Measurements from ENCODE around the gene PHF14.

DNA sequence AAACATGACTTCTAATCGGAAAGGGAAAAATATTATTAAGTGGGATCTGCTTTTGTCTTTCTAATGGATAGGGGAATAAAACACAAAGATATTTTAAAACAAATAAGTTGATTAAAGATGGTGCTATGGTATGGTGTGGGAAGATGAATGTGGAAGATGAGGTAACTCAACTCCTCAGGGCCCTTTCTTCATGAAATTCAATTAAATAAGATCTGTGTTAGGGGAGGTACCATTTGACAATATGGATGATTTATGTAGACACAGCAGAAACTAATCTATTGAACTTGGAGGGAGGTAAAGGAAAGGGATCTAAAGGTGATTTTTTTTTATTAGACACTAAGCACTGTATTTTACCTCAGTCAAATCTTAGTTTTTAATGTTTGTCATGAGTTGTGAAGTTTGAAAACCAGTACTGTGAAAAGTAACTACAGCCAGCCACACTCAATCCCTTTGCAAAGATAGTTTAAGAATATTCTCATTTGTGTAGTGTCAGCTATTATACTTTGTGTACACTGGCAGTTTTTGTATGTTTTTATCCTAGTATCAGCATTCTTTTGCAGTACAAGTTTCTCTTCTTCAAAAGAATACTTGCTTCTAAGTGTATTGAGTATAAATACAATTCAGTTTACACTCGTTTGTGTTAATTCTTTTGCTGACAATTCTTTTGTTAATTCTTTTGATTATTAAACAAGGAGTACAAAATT is 151.3 kb downstream of the PHF14 start:
- TF ChIP-seq POLR2A (IDR thresholded peaks at IDR 0.05; ENCODE audit: low read depth, low read length), result no peak
- TF ChIP-seq EZH2 (IDR thresholded peaks at IDR 0.05; ENCODE audit: borderline replicate concordance, low read depth, low read length, severe bottlenecking), result no peak
- no peak for TF ChIP-seq JUN (IDR thresholded peaks at IDR 0.05; ENCODE audit: borderline replicate concordance, insufficient read depth, insufficient read length, low read depth)
- TF ChIP-seq, protein P1, sequence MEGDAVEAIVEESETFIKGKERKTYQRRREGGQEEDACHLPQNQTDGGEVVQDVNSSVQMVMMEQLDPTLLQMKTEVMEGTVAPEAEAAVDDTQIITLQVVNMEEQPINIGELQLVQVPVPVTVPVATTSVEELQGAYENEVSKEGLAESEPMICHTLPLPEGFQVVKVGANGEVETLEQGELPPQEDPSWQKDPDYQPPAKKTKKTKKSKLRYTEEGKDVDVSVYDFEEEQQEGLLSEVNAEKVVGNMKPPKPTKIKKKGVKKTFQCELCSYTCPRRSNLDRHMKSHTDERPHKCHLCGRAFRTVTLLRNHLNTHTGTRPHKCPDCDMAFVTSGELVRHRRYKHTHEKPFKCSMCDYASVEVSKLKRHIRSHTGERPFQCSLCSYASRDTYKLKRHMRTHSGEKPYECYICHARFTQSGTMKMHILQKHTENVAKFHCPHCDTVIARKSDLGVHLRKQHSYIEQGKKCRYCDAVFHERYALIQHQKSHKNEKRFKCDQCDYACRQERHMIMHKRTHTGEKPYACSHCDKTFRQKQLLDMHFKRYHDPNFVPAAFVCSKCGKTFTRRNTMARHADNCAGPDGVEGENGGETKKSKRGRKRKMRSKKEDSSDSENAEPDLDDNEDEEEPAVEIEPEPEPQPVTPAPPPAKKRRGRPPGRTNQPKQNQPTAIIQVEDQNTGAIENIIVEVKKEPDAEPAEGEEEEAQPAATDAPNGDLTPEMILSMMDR (IDR thresholded peaks at IDR 0.05; ENCODE audit: extremely low read depth in 1 of 2, insufficient read depth in 1 of 2, low read depth in 1 of 2, low read length in 2 of 2), result no peak
- no peak for TF ChIP-seq MYC (IDR thresholded peaks at IDR 0.05; ENCODE audit: low read depth, low read length)
